22Rv1 (cell line): ENCODE data around the gene OXCT2.

Experiments
- CTCF ChIP-seq: fragments of 450-650 bp; IDR thresholded peaks from 2 replicates; pipeline ENCODE4 v1.5.1; 2017; ENCODE audit warnings: mild to moderate bottlenecking
- ZFX ChIP-seq: fragments of 450-650 bp; IDR thresholded peaks from 2 replicates; pipeline ENCODE4 v1.6.1; 2017; ENCODE audit warnings: antibody characterized with exemption, borderline replicate concordance

GRCh38 chr1:39751595-39751994, 19.6 kb downstream of the OXCT2 start:
- TF ChIP-seq CTCF: no peak
- TF ChIP-seq ZFX: no peak
